GM19240 (cell line): ENCODE data around the gene WIPF1.

Source experiments
- DNase-seq: peaks from one replicate; pipeline ENCODE4 v3.0.0; 2011; ENCODE audit warnings: low spot score; ENCODE audit not compliant: insufficient read length

The WIPF1 gene

DNA sequence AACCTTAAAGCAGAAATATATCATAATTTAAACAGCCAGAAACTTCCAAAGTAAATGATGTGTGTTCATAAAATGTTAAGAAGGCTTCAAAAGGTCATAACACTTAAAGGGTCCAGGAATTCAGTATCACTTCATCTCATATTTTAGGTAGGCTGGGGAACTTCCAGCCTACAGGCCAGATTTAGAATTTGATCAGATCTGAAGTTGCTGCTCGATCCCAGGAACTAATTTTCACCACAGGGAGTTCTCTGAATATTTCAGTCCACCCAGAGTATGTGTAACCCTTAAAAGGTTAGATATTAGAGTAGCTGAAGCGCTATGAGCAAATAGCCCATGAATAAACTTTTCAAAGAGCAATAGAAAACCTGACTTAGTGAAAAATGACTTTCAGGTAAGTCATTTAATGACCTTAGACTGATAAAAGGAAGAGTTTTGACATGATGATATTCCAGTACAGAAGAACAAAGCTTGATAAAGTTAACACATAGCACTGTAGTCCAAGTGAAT lies 1.7 kb downstream of the WIPF1 start:
- DNase-seq, result no peak

DNA sequence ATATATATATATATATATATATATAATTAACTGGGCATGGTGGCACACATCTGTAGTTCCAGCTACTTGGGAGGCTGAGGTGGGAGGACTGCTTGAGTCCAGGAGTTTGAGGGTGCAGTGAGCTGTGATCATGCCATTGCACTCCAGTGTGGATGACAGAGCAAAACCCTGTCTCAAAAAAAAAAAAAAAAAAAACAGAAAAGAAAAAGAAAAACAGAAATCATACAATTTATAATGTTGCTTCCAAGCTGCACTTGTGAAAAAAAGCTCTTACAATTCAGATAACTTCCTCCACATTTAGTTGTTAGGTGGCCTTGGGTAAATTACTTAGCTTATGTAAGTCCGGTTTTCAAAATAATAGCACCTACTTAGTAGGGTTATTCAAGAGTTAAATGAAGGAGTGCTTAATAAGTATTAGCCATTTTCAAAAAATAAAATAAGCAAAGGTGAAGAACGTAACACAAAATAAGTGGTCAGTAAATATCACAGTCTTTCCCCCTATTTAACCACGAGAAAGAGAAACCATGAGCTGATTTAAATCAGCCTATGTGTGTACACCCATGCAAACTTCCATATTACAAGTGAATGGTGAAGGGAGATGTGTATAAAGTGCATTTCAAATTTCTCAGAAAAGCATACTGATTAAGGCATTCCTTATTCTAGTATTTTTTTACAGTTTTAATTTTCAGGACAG lies 2.3 kb downstream of the WIPF1 start:
- no peak for DNase-seq

DNA sequence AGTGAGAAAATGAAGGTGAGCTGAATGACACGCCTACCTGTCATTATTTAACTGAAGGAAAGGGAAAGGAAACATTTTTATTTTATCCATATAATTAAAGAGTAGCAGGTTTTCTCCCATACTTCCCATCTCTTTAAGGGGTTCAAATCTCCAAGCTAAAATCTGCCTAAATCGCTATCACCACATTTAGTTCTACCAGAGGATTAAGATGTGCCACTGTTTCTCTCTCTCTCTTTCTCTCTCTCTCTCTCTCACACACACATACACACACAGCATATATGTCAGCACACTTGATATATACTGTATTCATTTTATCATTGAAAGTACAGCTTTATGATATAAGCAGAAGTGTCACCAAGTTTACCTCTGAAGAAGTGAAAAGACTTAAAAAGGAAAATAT lies 3.1 kb downstream of the WIPF1 start:
- DNase-seq, result no peak

DNA sequence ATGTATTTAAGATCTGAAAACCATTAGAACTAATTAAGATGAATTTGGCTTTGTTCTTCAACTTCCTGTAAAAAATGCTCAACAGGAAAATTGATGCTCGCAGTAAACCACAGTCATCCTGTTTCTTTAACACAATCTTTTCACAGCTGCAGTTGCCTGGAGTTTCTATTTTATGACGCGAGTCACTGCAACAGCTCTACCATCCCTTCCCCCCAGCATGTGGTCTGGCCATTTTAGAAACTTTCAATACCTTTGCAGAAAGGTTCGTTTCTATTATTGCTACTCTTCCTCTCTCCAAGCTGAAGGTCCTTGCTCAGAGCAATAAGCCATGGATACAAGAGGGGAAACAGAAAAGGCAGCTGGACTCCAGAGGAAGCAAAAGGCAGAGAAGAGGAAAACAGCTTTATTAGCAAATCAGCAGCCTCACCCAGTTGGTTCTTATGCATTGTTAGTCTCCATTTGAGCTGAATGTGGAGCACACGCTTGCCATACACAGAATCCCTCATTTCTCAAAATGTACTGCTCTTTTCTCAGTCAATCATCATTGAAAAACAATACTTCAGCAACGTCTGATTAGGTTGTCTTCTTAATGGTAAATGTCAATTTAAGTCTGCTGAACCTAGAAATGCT lies 3.9 kb downstream of the WIPF1 start:
- no peak for DNase-seq

DNA sequence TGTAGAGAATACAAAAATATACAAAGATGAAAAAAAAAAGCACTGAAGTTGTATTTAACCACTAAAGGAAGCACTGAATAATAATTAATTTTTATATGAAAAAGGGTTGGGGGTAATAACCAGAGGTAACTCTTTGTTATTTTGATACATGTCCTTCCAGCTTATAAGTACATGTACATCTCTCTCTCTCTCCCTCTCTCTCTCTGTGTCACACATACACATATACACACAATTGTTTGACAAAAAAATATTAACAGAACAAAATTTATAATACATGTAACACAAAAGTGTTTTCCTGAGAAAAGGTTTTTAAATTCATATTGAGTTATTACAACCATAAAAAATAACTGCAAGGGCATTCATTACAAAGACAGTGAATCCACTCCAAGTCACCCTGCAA lies 4.6 kb downstream of the WIPF1 start:
- no peak for DNase-seq

DNA sequence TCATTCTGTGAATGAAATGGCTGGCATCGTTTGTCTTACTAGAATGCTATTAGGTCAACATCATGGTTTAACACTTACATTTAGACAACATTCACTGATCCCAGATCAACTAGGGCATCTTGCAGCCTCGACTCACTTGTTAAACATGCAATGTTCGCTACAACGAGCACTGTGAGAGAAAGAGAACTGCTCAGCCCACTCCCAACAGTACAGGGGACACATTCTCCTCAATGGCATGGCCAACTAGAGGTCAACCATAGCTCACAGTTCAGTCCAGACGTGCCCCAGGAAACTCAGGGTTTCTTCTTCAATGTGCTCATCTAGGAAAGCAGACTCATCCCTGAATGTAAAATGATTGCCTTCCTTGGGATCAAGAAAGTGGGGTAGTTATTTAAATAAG lies 5.9 kb downstream of the WIPF1 start:
- no peak for DNase-seq

DNA sequence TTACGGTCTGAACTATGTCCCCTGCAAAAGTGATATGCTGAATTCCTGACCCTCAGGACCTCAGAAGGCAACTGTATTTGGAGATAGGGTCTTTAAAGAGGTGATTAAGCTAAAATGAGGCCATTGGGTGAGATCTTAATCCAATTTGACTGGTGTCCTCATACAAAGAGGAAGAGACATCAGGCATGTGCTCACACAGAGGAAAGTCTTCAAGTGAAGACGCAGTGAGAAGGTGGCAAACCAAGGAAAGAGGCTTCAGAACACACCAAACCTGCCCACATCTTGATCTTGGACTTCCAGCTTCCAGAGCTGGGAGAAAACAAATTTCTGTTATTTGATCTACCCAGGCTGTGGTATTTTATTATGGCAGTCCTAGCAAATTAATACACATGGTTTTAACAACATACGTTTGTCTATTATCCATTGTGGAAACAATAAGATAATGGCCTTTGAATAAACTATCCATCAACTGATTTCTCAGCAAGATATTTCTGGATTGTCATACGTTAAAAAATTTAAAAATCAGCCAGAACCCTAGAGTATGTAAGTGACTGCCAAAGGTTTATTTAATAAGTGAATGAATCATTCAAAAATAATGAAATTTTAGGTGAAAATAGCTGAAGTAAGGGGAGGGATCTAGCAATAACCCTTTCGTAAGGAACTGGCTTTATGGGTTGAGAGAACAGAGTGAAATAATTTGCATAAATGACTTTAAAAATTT lies 6.5 kb downstream of the WIPF1 start:
- no peak for DNase-seq

DNA sequence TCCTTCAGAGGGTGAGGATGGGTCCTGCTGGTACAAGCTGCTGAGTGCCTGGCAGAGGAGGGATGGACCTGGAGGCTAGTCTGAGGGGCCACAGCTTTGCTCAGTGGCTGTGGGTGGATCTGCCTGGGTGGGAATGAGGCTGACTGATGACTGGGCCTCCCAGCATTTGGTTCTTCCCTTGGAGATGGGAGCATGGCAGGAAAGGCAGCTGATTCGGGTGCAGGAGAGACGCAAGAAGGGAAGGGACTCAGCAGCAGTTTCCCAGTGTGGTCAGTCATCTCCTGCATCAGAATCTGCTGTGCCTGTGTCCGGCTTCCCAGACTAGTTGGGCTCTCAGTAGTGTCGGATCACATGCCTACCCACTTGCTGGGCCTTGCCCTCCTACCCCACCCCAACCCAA lies 7.3 kb downstream of the WIPF1 start:
- no peak for DNase-seq

DNA sequence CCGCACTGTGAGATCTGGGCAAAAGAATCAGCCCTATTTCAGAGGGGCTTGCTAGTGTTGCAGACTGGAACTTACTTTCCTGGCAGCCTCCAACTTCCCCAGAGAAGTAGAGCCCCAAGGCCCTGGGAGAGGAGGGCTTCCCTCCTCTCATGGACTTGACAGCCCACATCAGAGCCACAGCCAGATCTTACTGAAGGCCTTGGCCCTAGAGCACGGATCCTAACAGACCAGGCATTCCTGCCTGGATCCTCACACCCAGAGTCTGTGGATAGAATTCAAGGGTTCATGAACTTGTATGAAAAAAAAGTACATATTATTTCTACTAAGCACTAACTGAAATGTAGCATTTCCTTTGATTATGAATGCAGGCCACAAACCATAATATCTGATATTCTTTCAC lies 8.3 kb downstream of the WIPF1 start:
- no peak for DNase-seq

DNA sequence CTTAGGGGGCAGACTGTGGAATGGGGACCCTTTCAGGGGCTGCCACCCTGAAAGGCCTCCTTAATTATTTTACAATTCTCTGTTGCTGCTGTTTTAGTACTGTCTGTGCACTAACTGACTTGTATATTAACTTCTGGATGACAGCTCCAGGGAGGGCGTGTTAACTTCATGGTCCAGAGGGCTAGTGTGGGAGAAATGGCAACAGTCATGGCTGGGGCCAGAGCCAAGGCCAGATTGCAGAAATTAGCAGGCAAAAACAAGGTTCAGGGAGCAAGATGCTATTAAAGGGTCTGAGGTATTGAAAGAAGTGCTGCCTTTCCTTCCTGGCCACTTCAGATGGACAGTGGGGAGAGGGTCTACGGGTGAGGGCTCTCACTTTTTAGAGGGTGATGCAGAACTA lies 9.1 kb downstream of the WIPF1 start:
- no peak for DNase-seq

DNA sequence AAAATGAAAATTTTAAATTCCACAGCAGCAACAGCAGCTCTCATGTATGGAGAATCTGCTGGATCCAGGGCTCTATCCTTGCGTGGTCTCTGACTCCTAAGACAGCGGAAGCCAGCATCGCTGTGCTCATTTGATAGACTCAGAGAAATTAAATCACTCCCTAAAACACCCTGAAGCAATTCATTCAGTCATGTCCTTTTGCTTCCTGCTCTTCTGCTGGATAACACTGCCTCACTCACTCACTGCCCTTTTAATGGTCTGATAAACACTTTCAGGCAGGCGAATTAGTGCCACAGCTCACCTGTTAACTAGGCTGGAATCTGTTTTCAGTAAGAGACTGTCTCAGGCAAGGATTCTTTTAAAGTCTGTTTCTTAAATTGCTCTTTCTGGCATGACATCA lies 10.0 kb downstream of the WIPF1 start:
- DNase-seq, result no peak

DNA sequence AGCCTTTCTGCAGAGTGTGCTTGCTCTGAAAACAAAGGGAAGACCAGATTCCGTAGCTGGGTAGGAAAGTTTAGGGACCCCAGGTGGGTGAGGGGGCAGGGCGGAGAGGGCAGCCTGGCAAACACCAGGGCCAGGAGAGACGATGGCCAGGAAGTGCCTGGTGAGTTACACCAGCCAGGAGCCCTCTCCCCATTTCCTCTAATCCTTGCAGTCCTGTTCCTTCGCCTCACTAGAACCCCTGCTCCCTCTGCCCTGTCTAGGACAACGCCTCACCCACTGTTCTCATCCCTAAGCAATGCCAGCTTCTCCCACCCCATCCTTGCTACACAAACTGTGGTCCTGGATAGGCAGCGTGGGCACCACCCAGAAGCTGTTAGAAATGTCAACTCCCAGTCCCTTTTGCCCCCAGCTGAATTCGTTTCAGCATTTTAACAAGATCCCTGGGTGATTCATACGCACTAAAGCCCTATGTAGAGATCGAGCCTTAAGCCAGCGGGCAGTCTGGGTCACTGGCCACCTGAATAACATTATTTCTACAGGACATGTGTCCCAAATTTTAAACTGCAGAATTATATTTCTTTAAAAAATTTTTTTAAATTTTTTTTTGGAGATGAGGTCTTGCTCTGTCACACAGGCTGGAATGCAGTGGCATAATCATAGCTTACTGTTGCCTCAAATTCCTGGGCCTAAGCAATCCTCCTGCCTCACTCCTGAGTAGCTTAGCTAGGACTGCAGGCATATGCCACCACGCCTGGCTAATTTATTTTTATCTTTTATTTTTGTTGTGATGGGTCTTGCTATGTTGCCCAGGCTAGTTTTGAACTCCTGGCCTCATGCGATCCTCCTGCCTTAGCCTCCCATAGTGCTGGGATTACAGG lies 10.9 kb downstream of the WIPF1 start:
- no peak for DNase-seq

DNA sequence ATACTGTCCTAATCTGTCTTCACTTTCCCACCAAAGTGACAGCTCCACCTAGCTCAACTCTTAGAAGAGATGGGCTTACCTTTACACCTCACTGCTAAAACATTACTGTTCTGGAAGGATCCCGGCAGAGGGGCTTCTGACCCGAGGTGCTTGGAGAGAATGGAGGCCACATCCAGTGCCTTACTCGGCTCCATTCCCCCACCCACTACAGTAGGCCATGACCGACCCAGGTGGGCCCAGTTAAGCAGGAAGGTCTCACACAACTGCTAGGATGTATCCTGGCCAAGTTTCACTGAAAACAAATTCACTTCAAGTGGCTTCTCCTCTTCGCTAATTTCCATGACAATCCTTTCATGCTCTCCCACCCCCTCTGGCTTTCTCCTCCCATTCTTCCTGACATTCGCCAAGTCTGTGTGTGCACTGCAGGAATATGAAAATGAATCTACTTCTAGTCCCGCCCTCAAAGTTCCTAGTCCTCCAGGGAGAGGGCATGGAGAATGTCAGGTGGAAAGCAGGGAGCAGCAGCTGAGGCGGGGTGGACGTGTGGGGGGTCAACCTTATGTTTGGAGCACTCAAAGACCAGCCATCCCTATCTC lies 11.8 kb downstream of the WIPF1 start:
- no peak for DNase-seq

DNA sequence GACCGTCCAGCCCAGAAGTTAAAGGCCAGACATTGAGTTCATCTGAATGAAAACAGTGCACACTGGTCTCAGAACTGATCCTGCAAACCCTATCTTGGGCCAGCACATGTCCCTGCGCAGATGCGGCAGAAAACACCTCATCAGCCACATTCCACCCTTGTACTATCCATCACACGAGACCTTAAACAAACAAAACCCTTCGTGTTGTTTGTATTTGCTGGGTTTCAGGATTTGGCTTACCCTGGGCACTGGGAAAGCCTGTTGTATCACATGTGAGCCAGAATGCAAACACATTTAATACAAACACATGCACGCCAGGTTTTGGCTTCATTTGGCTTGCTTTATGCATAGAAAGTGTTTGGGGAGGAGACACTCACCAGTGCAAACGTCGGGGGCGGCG lies 12.5 kb downstream of the WIPF1 start:
- DNase-seq, result no peak

DNA sequence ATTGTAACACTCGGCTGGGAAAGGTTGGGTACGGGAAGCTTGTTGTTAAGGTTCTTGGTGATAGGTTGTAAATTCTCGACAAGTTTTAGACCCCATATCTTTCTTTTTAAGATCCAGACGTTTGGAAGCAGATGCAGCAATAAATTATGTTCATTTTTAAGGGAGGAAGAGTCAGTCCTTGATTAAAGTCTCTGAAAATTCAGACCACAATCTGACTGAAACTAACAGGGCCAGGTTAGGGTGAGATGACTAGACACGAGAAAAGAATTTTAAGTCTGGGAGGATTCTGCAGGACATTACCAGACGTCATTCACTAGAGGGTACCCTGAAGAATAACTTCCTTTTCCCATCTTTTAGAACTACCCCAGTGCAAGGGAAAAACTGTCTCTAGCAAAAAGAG lies 16.1 kb downstream of the WIPF1 start:
- DNase-seq, result no peak

DNA sequence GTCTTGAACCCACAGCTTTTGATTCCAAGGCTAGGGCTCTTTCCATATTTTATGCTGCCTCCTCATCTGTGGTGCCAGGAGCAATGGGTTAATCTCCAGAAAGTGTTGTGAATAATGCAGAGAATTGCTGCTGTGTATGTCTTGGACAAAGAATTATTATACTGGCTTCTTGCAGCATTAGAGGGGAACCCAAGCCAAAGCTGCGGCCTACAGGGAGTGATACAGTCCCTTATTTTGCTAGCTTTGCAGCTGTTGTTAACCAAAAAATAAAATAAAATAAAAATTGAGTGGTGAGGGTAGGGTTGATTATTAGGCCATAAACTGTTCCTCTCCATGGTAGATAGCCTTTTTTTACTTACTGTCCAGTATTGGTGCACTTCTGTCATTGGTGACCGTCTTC lies 16.7 kb downstream of the WIPF1 start:
- no peak for DNase-seq

DNA sequence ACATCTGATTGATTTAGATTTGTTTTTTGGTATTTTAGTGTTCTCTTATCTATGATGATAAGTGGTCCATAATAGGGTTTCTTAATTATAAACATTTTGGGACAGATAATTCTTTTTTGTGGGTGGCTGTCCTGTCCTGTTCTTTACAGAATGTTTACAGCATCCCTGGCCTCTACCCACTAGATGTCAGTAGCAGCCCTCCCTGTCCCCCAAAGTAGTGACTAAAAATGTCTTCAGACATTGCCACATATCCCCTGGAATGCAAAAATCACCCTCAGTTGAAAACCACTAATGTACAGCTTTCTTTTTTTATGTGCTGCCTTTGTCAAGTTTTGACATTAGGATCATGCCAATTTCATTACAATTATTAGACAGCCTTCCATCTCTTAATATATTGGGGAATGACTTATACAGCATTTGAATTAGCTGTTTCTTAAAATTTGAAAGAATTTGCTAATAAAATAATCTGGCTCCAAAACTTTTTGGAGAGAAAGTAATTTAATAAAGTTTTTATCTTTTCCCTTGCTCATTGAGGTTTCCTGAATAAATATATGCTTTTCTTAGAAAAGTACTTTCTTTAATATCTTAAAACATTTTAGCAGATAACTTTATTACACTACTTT lies 19.5 kb downstream of the WIPF1 start:
- DNase-seq, result no peak

DNA sequence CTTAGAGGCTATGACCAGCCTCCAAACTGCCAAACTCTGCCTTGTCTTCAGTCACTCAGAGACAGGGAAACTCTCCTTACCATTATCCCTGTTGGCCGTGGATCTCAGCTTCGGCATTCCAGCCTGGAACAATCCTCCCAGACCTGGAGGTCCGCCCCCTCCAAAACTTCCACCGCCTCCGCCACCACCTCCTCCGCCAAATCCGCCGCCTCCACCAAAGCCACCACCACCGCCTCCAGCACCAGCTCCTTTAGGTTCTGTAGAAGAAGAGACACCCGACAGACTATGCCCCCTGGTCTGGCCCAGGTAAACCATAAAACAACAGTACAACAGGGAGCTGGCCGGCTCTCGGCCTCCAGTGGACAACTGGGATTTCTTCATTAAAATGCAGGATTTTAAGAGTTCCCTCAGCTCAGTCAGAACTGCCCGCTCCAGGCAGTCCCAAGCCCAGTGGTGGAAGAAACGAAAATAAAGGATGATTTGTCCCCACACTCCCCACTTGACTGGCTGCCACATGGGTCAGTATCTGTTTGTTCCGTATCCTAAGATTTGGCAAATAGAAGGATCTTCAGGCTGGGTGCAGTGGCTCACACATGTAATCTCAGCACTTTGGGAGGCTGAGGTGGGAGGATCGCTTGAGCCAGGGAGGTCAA lies 22.4 kb downstream of the WIPF1 start:
- no peak for DNase-seq

DNA sequence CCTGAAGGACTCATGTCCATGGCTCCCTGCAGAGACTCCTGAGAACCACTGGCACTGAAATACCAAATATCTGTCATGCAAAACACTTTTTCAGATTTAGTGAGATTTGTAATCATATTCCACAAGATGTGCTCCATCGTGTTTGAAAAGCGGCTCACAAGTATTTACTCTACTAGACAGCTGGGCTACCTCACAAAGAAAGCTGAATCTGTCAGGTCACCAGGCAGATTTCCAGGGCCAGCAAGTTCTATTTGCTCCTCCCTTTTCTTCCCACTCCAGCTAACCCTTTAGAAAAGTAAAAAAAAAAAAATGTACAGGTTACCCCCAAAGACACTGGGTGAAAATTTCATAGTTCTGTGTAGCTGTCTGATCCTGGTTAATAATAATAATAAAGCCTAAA lies 22.9 kb downstream of the WIPF1 start:
- DNase-seq, result no peak

DNA sequence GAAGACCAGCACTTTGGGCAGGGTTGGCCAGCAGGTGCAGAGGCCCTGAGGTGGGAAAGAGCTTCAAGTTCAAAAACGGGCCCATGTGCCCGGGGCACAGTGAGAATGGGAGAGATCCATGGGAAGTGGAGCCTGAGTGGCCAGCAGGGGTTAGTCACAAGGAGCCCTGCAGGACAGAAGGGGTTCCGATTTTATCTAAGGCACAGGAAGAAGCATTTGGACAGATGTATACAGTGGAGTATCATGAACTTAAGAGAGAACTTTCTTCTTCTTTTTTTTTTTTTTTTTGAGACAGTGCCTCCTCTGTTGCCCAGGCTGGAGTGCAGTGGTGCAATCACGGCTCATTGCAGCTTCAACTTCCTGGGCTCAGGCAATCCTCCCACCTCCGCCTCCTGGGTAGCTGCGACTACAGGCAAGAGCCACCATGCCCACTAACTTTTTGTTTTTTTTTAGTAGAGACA lies 24.0 kb downstream of the WIPF1 start:
- no peak for DNase-seq
